HCT116 (cell line): Measurements from ENCODE around the gene WNT1. TPM values are rescaled to one million over a fixed set of nuclear protein-coding genes. Genes with fewer than 3 reads are reported as not detected.
A peak's percentile ranks its signal among the peaks of the same experiment; 100 is the strongest.

ENCODE experiments used
- ATAC-seq: fragments of 200-7000 bp; cut with Tn5 transposase; 2 replicates; pipeline ENCODE4 v1.9.1; 2020; ENCODE audit warnings: mild to moderate bottlenecking, moderate library complexity
- BruUV-seq: library from RNA; stranded (reverse); fragments of 400-500 nt; replicated peaks from 2 replicates; lab custom pipeline; 2021; lab: Mats Ljungman, UMichigan
- CTCF ChIA-PET: fragments of 300-600 bp; sonication (Branson Sonifier 250); formaldehyde crosslinking; loops from one replicate; lab custom pipeline; 2021; ENCODE audit warnings: antibody characterized with exemption; lab: Charles Lee
- POLR2A ChIA-PET: fragments of 300-600, 350-600 bp; sonication (Branson Sonifier 250); formaldehyde crosslinking; loops from one replicate; lab custom pipeline; 2021; ENCODE audit warnings: antibody characterized with exemption; lab: Charles Lee
- RAD21 ChIA-PET, 2 experiments: fragments of 300-600 bp; sonication (Branson Sonifier 250); formaldehyde crosslinking; loops; one replicate each; lab custom pipeline; 2023; ENCODE audit warnings: low total read pairs in 2 of 2; ENCODE audit not compliant: uncharacterized antibody in 2 of 2, unreplicated experiment in 2 of 2, low non-redundant PET in 1 of 2; lab: Charles Lee
- DNase-seq: peaks from one replicate; pipeline ENCODE4 v3.0.0-alpha.2; 2010; ENCODE audit warnings: low read depth, low spot score
- H2AFZ ChIP-seq: fragments of 200-600 bp; shearing (Covaris generic), sonication (generic); 2 replicates; pipeline ENCODE4 v1.6.1; 2017; ENCODE audit warnings: low read depth, mixed run types, mixed read lengths, antibody characterized with exemption, low read length; ENCODE audit not compliant: poor library complexity, severe bottlenecking
- H3K27ac ChIP-seq: 2 replicates; pipeline ENCODE4 v1.5.1; 2012; ENCODE audit warnings: low read depth, low read length
- H3K27me3 ChIP-seq: fragments of 200-600 bp; sonication (generic); 2 replicates; pipeline ENCODE4 v1.6.1; 2016; ENCODE audit warnings: mixed run types, low read length, mixed read lengths; ENCODE audit not compliant: insufficient read depth
- H3K36me3 ChIP-seq, 2 experiments: fragments of 200-500 bp in 1 of 2; fragments of 200-600 bp in 1 of 2; sonication (Bioruptor generic) in 1 of 2; sonication (generic) in 1 of 2; 2 replicates each; pipeline versions ENCODE4 v1.5.1 to v1.6.1; 2014 to 2016; ENCODE audit warnings: low read length in 2 of 2, inconsistent platforms in 1 of 2, mixed read lengths in 1 of 2, mixed run types in 1 of 2; ENCODE audit not compliant: insufficient read depth in 2 of 2, control insufficient read depth in 1 of 2
- H3K4me1 ChIP-seq, 2 experiments: fragments of 200-600 bp in 1 of 2; sonication (generic) in 1 of 2; 2 replicates each; pipeline versions ENCODE4 v1.5.1 to v1.6.1; 2012 to 2017; ENCODE audit warnings: low read length in 2 of 2, inconsistent platforms in 1 of 2, mild to moderate bottlenecking in 1 of 2, mixed read lengths in 1 of 2, mixed run types in 1 of 2, moderate library complexity in 1 of 2; ENCODE audit not compliant: insufficient read depth in 2 of 2, control insufficient read depth in 1 of 2
- H3K4me2 ChIP-seq: fragments of 200-600 bp; sonication (generic); 2 replicates; pipeline ENCODE4 v1.6.1; 2017; ENCODE audit warnings: mixed run types, low read length, mixed read lengths
- H3K4me3 ChIP-seq, 2 experiments: fragments of 200-600 bp in 1 of 2; sonication (generic) in 1 of 2; replicated peaks in 1 of 2; 2 replicates each; pipeline ENCODE4 v1.5.1; 2011 to 2016; ENCODE audit warnings: low read length in 2 of 2, control low read depth in 1 of 2, low read depth in 1 of 2, mild to moderate bottlenecking in 1 of 2, mixed read lengths in 1 of 2, mixed run types in 1 of 2
- H3K79me2 ChIP-seq: fragments of 200-600 bp; sonication (generic); 2 replicates; pipeline ENCODE4 v1.6.1; 2017; ENCODE audit warnings: mild to moderate bottlenecking, mixed run types, low read length, moderate library complexity, mixed read lengths; ENCODE audit not compliant: insufficient read depth
- H3K9ac ChIP-seq: fragments of 200-600 bp; sonication (generic); 2 replicates; pipeline ENCODE4 v1.6.1; 2016; ENCODE audit warnings: low read length, mixed read lengths
- H3K9me2 ChIP-seq: fragments of 200-600 bp; sonication (generic), shearing (Covaris generic); 2 replicates; pipeline ENCODE4 v1.6.1; 2017; ENCODE audit warnings: mixed run types, mild to moderate bottlenecking, moderate library complexity; ENCODE audit not compliant: insufficient read depth
- H3K9me3 ChIP-seq, 2 experiments: fragments of 200-500 bp in 1 of 2; fragments of 200-600 bp in 1 of 2; sonication (Bioruptor generic) in 1 of 2; sonication (generic) in 1 of 2; 2 replicates each; pipeline ENCODE4 v1.6.1; 2014 to 2017; ENCODE audit warnings: low read length in 2 of 2, mixed read lengths in 2 of 2, inconsistent platforms in 1 of 2, low read depth in 1 of 2, mild to moderate bottlenecking in 1 of 2, mixed run types in 1 of 2, moderate library complexity in 1 of 2; ENCODE audit not compliant: control insufficient read depth in 1 of 2, insufficient read depth in 1 of 2
- H4K20me1 ChIP-seq: fragments of 200-600 bp; sonication (generic), shearing (Covaris generic); 2 replicates; pipeline ENCODE4 v1.6.1; 2017; ENCODE audit warnings: mixed run types, mild to moderate bottlenecking, moderate library complexity; ENCODE audit not compliant: insufficient read depth
- CEBPB ChIP-seq: IDR thresholded peaks from 2 replicates; pipeline ENCODE4 v1.6.1; 2012; ENCODE audit warnings: low read depth
- FOSL1 ChIP-seq: IDR thresholded peaks from 2 replicates; pipeline ENCODE4 v1.6.1; 2012; ENCODE audit warnings: low read depth
- intact Hi-C: fragments of 100-400 bp; cut with micrococcal nuclease; formaldehyde crosslinking; loops from 2 replicates; pipeline ENCODE4 v1.10.0; 2022
- total RNA-seq: library from RNA; stranded (reverse); gene quantifications from one replicate; pipeline ENCODE4 v1.2.1, GENCODE V29; 2021; ENCODE audit not compliant: unreplicated experiment
- TF ChIP-seq, protein P1 (sequence below): IDR thresholded peaks from 2 replicates; pipeline ENCODE4 v1.6.1; 2011; ENCODE audit warnings: mild to moderate bottlenecking, low read length, moderate library complexity; ENCODE audit not compliant: insufficient replicate concordance; ENCODE audit errors: extremely low read depth
- TF ChIP-seq, protein P2 (sequence below), 3 experiments: fragments of 200-600 bp in 1 of 3; sonication (generic) in 1 of 3; IDR thresholded peaks in 2 of 3; conservative IDR thresholded peaks in 1 of 3; 2 replicates each; pipeline ENCODE4 v1.5.1; 2012 to 2017; ENCODE audit warnings: low read depth in 2 of 3, low read length in 2 of 3, antibody characterized with exemption in 1 of 3, borderline replicate concordance in 1 of 3, control low read depth in 1 of 3, mild to moderate bottlenecking in 1 of 3, mixed read lengths in 1 of 3, mixed run types in 1 of 3, moderate library complexity in 1 of 3; ENCODE audit not compliant: insufficient read depth in 1 of 3

The WNT1 gene
- total RNA-seq, 1 experiment from 2014 or later = not detected

DNA sequence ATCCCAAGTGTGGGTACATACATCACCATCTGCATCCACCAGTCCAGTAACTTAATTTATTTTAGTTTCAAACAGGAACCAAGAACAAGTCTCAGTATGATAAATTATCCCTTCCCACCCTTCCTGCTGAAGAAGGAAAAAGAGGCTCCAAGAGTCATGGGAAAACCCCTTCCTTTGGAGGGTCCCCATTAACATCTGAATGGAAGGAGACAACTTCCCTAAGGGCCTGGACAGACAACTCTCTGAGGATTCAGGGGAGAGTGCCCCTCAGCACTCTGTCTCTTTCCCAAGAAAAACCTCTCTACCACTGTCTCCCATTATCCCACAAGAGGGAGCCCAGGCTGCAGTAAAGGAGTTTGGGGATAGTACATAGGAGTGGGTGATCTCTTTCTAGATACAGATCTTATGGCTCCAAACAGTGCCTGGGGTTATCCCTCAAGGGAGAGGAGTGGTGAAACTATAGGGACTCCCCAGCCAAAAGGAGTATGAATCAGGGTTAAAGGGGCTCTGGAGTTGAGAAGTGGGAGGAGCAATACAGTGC, 12.8 kb upstream of the WNT1 start:
- Histone ChIP-seq H4K20me1 (no peaks in the 10 kb centered on the region), H3K9ac (no peak overlapping the region), H3K9me3 (no peaks in the 10 kb centered on the region), H3K4me3 (no peak overlapping the region), H3K27me3 (no peaks in the 10 kb centered on the region), H3K79me2 (no peaks in the 10 kb centered on the region), H3K36me3 (no peaks in the 10 kb centered on the region), H3K27ac (no peak overlapping the region), H3K4me1 (peaks cover 0 to 8% of the 10 kb centered on the region in 2 experiments; a peak in 2 of 4 replicates), H2AFZ (no peak overlapping the region), H3K4me2 (no peak overlapping the region), H3K9me2 (no peaks in the 10 kb centered on the region)
- ATAC-seq (peak; percentile 81), DNase-seq (no peak)
- no TSS peak for BruUV-seq
- TF ChIP-seq CEBPB (no peak), FOSL1 (no peak)
- TF ChIP-seq, protein P1, sequence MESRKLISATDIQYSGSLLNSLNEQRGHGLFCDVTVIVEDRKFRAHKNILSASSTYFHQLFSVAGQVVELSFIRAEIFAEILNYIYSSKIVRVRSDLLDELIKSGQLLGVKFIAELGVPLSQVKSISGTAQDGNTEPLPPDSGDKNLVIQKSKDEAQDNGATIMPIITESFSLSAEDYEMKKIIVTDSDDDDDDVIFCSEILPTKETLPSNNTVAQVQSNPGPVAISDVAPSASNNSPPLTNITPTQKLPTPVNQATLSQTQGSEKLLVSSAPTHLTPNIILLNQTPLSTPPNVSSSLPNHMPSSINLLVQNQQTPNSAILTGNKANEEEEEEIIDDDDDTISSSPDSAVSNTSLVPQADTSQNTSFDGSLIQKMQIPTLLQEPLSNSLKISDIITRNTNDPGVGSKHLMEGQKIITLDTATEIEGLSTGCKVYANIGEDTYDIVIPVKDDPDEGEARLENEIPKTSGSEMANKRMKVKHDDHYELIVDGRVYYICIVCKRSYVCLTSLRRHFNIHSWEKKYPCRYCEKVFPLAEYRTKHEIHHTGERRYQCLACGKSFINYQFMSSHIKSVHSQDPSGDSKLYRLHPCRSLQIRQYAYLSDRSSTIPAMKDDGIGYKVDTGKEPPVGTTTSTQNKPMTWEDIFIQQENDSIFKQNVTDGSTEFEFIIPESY = no peak
- TF ChIP-seq, protein P2, sequence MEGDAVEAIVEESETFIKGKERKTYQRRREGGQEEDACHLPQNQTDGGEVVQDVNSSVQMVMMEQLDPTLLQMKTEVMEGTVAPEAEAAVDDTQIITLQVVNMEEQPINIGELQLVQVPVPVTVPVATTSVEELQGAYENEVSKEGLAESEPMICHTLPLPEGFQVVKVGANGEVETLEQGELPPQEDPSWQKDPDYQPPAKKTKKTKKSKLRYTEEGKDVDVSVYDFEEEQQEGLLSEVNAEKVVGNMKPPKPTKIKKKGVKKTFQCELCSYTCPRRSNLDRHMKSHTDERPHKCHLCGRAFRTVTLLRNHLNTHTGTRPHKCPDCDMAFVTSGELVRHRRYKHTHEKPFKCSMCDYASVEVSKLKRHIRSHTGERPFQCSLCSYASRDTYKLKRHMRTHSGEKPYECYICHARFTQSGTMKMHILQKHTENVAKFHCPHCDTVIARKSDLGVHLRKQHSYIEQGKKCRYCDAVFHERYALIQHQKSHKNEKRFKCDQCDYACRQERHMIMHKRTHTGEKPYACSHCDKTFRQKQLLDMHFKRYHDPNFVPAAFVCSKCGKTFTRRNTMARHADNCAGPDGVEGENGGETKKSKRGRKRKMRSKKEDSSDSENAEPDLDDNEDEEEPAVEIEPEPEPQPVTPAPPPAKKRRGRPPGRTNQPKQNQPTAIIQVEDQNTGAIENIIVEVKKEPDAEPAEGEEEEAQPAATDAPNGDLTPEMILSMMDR (IDR thresholded peaks at IDR 0.05 in 2 of 3, conservative IDR thresholded peaks at IDR 0.05 in 1 of 3; ENCODE audit: borderline replicate concordance in 1 of 3, insufficient read depth in 1 of 3, low read depth in 2 of 3, low read length in 2 of 3) = peak in 2 of 3 experiments; percentile 40; a peak in 3 of 6 replicates
- POLR2A ChIA-PET = no interaction called here
- CTCF ChIA-PET = no interaction called here
- RAD21 ChIA-PET = no interaction called here
- intact Hi-C loops = no loop called here
